Liver (tissue), 9 donors: Measurements from ENCODE around the gene KCNJ4. TPM values are rescaled to one million over a fixed set of nuclear protein-coding genes. Genes with fewer than 3 reads are reported as not detected.
"Not testable (repeated sequence)": the region's sequence is repeated elsewhere in the genome, so short reads cannot be mapped to it uniquely, and the experiment has no call there.

ENCODE experiments used
- DNase-seq: peaks from one replicate; pipeline ENCODE4 v3.0.0-alpha.2; 2017; ENCODE audit warnings: low spot score
- H3K27ac ChIP-seq, 2 donors: one replicate each; pipeline ENCODE4 v1.7.0; 2013; ENCODE audit warnings: inconsistent platforms in 2 of 2, low read length in 2 of 2, control low read depth in 1 of 2, low read depth in 1 of 2, mild to moderate bottlenecking in 1 of 2
- H3K27me3 ChIP-seq, 4 donors: one replicate each; pipeline versions ENCODE4 v1.6.1 to v1.7.0; 2013; ENCODE audit warnings: low read length in 3 of 4, inconsistent platforms in 1 of 4, mild to moderate bottlenecking in 1 of 4, moderate library complexity in 1 of 4; ENCODE audit not compliant: control insufficient read depth in 4 of 4, insufficient read depth in 4 of 4
- H3K36me3 ChIP-seq, 4 donors: one replicate each; pipeline versions ENCODE4 v1.6.1 to v1.7.0; 2013; ENCODE audit warnings: low read length in 3 of 4, mild to moderate bottlenecking in 3 of 4, low read depth in 1 of 4, moderate library complexity in 1 of 4; ENCODE audit not compliant: control insufficient read depth in 4 of 4, insufficient read depth in 3 of 4
- H3K4me1 ChIP-seq, 4 donors: one replicate each; pipeline versions ENCODE4 v1.6.1 to v1.7.0; 2013; ENCODE audit warnings: low read length in 3 of 4, mild to moderate bottlenecking in 3 of 4, moderate library complexity in 1 of 4; ENCODE audit not compliant: control insufficient read depth in 4 of 4, insufficient read depth in 4 of 4
- H3K4me3 ChIP-seq, 3 donors: one replicate each; pipeline versions ENCODE4 v1.6.1 to v1.7.0; 2013; ENCODE audit warnings: low read length in 3 of 3, control low read depth in 1 of 3, low read depth in 1 of 3, mild to moderate bottlenecking in 1 of 3
- H3K9ac ChIP-seq, 2 donors: one replicate each; pipeline ENCODE4 v1.7.0; 2013; ENCODE audit warnings: low read length in 2 of 2, mild to moderate bottlenecking in 2 of 2, moderate library complexity in 2 of 2, control low read depth in 1 of 2, low read depth in 1 of 2
- H3K9me3 ChIP-seq, 4 donors: one replicate each; pipeline versions ENCODE4 v1.6.1 to v1.7.0; 2013; ENCODE audit warnings: low read length in 3 of 4; ENCODE audit not compliant: control insufficient read depth in 4 of 4
- EGR1 ChIP-seq, 2 donors: IDR thresholded peaks; 2 replicates each; pipeline ENCODE4 v1.6.1; 2016 to 2018; ENCODE audit warnings: antibody characterized with exemption in 2 of 2, low read depth in 2 of 2
- FOXA2 ChIP-seq: IDR thresholded peaks from 2 replicates; pipeline ENCODE4 v1.6.1; 2016; ENCODE audit warnings: antibody characterized with exemption
- HNF4A ChIP-seq, 2 donors: conservative IDR thresholded peaks; 2 replicates each; pipeline ENCODE4 v1.6.1; 2016; ENCODE audit warnings: antibody characterized with exemption in 2 of 2, mild to moderate bottlenecking in 2 of 2
- JUND ChIP-seq, 2 donors: IDR thresholded peaks; 2 replicates each; pipeline ENCODE4 v1.6.1; 2016; ENCODE audit warnings: antibody characterized with exemption in 2 of 2
- RAD21 ChIP-seq, 2 donors: IDR thresholded peaks; 2 replicates each; pipeline ENCODE4 v1.6.1; 2016; ENCODE audit warnings: antibody characterized with exemption in 2 of 2, mild to moderate bottlenecking in 2 of 2
- REST ChIP-seq: IDR thresholded peaks from 2 replicates; pipeline ENCODE4 v1.6.1; 2016; ENCODE audit warnings: antibody characterized with exemption, mild to moderate bottlenecking
- RXRA ChIP-seq, 2 donors: IDR thresholded peaks; 2 replicates each; pipeline ENCODE4 v1.6.1; 2017 to 2018; ENCODE audit warnings: antibody characterized with exemption in 2 of 2, mild to moderate bottlenecking in 1 of 2
- TAF1 ChIP-seq: conservative IDR thresholded peaks from 2 replicates; pipeline ENCODE4 v1.6.1; 2016; ENCODE audit warnings: antibody characterized with exemption, mild to moderate bottlenecking
- WGBS: extraction: QIAGEN DNeasy Blood & Tissue Kit; methylation state at CpG from one replicate; pipeline ENCODE4 v1.1.7; 2013; 5-methylcytosine and 5-hydroxymethylcytosine counted together
- polyA plus RNA-seq, 2 donors: library from polyadenylated mRNA; stranded (reverse) in 1 of 2; unstranded in 1 of 2; fragments of 200-250 nt in 1 of 2; fragments of >200 nt in 1 of 2; fragmentation: Nextera tagmentation in 1 of 2; extraction: Ambion mirVana in 1 of 2; gene quantifications; one replicate each; pipeline versions ENCODE4 v1.2.1 to v1.2.3, GENCODE V29; 2013 to 2015
- total RNA-seq, 2 donors: library from RNA; depleted of rRNA; stranded (reverse); fragments of >200 nt; gene quantifications; one replicate each; pipeline ENCODE4 v1.2.3, GENCODE V29; 2014
- TF ChIP-seq, protein P1 (sequence below): fragments of 150-350 bp; IDR thresholded peaks from 2 replicates; pipeline ENCODE4 v1.5.1; 2017; ENCODE audit warnings: improper control_type of control experiment, low read depth, low read length; ENCODE audit not compliant: missing input control
- TF ChIP-seq, protein P2 (sequence below): IDR thresholded peaks from 2 replicates; pipeline ENCODE4 v1.6.1; 2016; ENCODE audit warnings: antibody characterized with exemption
- donor health status: healthy.
- donor health status: healthy.
- donor health status: healthy.
- donor health status: healthy.
- donor health status: healthy.

KCNJ4 gene
- total and polyA plus RNA-seq, 4 donors: 0.05 TPM; not detected in 3

GRCh38 chr22:38471237-38471636 is 16.2 kb upstream of the KCNJ4 start:
- Histone ChIP-seq H3K9me3 (no peaks in the 10 kb centered on the region), H3K36me3 (no peaks in the 10 kb centered on the region), H3K27ac (no peak overlapping the region), H3K27me3 (no peaks in the 10 kb centered on the region), H3K4me3 (no peak overlapping the region), H3K4me1 (peaks cover 0 to 9% (median 5%) of the 10 kb centered on the region in 4 donors), H3K9ac (no peak overlapping the region)
- no peak for DNase-seq
- TF ChIP-seq EGR1 (IDR thresholded peaks at IDR 0.05; ENCODE audit: low read depth in 2 of 2) (no peak), RXRA (IDR thresholded peaks at IDR 0.05) (no peak), FOXA2 (no peak), TAF1 (no peak), REST (no peak), HNF4A (conservative IDR thresholded peaks at IDR 0.05) (no peak), JUND (IDR thresholded peaks at IDR 0.05) (no peak), RAD21 (IDR thresholded peaks at IDR 0.05) (no peak)
- TF ChIP-seq, protein P1, sequence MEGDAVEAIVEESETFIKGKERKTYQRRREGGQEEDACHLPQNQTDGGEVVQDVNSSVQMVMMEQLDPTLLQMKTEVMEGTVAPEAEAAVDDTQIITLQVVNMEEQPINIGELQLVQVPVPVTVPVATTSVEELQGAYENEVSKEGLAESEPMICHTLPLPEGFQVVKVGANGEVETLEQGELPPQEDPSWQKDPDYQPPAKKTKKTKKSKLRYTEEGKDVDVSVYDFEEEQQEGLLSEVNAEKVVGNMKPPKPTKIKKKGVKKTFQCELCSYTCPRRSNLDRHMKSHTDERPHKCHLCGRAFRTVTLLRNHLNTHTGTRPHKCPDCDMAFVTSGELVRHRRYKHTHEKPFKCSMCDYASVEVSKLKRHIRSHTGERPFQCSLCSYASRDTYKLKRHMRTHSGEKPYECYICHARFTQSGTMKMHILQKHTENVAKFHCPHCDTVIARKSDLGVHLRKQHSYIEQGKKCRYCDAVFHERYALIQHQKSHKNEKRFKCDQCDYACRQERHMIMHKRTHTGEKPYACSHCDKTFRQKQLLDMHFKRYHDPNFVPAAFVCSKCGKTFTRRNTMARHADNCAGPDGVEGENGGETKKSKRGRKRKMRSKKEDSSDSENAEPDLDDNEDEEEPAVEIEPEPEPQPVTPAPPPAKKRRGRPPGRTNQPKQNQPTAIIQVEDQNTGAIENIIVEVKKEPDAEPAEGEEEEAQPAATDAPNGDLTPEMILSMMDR: no peak
- TF ChIP-seq, protein P2, sequence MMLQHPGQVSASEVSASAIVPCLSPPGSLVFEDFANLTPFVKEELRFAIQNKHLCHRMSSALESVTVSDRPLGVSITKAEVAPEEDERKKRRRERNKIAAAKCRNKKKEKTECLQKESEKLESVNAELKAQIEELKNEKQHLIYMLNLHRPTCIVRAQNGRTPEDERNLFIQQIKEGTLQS: no peak
- 94% methylated on average over 11 of the region's 11 CpGs for WGBS

DNA sequence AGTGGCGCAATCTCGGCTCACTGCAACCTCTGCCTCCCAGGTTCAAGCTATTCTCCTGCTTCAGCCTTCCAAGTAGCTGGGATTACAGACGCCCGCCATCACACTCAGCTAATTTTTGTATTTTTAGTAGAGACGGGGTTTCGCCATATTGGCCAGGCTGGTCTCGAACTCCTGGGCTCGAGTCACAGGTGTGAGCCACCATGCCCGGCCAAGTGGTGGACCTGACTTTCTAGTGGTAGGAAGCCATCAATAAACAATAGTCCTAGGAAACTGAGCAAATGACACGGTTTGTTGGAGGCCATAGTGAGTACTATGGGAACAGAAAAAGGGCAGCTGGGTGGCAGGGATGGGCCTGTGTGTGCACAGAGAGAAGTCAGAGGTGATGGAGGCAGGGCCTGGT is 15.2 kb upstream of the KCNJ4 start:
- DNase-seq, H3K27me3 ChIP-seq, H3K9me3 ChIP-seq, H3K36me3 ChIP-seq, H3K9ac ChIP-seq, H3K4me3 ChIP-seq, H3K4me1 ChIP-seq, H3K27ac ChIP-seq: not testable (repeated sequence)
- WGBS: 97% methylated on average over 10 of the region's 10 CpGs

GRCh38 chr22:38469306-38469781 is 14.3 kb upstream of the KCNJ4 start:
- Histone ChIP-seq H3K4me1 (peaks cover 0 to 9% (median 5%) of the 10 kb centered on the region in 4 donors), H3K9ac (no peak overlapping the region), H3K27ac (no peak overlapping the region), H3K27me3 (no peaks in the 10 kb centered on the region), H3K4me3 (no peak overlapping the region), H3K36me3 (no peaks in the 10 kb centered on the region), H3K9me3 (no peaks in the 10 kb centered on the region)
- DNase-seq: no peak
- TF ChIP-seq, protein P2: no peak
- WGBS: 99% methylated on average over 6 of the region's 6 CpGs
